ENCODE data around the gene HDAC9.

DNA sequence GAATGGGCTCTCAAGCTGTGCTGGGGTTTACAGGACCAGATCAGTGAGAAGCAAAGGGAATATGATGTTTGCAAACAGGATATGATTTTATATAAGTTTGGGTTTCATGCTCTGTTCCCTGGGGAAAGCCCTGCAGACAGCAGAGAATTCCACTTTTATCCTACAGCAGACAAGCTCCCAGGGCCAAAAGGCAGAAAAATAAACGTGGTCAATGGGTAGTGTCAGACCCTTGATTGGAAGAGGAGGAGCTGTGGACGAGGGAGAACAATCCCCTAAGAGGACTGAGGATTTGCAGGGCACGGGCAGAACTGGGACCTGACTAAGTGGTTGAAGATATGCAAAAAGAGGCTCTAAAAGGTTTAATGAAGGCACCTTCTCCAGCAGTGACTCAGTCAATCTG lies 275.3 kb downstream of the HDAC9 start:
- TF ChIP-seq CTCF (conservative IDR thresholded peaks at IDR 0.05) (no peak), ZFX (IDR thresholded peaks at IDR 0.05) (no peak)
